ENCODE measurements around the gene MYBPC1. TPM values are rescaled to one million over a fixed set of nuclear protein-coding genes. Genes with fewer than 3 reads are reported as not detected.

Gene MYBPC1
- polyA plus RNA-seq, 1 of the 3 experiments (the other 2 are of a cell fraction): not detected

DNA sequence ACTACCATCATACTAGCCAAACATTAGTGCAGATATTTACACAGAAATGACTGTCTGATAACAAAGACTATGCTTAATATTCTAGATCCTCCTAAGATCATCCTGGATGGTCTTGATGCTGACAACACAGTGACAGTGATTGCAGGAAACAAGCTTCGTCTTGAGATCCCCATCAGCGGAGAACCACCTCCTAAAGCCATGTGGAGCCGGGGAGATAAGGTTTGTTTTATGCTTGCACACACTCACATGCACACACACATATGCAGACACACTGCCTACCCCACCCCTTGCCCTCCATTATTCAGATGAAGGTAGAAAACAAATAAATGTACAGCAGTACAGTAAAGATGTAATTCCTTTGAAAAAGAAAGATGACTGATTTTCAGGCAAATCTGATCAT, 58.3 kb downstream of the MYBPC1 start:
- TF ChIP-seq FOXJ3 (CRISPR knock-in tag; IDR thresholded peaks at IDR 0.05): no peak
- TF ChIP-seq RAD21 (IDR thresholded peaks at IDR 0.05; ENCODE audit: low read length): no peak
- TF ChIP-seq, protein P1, sequence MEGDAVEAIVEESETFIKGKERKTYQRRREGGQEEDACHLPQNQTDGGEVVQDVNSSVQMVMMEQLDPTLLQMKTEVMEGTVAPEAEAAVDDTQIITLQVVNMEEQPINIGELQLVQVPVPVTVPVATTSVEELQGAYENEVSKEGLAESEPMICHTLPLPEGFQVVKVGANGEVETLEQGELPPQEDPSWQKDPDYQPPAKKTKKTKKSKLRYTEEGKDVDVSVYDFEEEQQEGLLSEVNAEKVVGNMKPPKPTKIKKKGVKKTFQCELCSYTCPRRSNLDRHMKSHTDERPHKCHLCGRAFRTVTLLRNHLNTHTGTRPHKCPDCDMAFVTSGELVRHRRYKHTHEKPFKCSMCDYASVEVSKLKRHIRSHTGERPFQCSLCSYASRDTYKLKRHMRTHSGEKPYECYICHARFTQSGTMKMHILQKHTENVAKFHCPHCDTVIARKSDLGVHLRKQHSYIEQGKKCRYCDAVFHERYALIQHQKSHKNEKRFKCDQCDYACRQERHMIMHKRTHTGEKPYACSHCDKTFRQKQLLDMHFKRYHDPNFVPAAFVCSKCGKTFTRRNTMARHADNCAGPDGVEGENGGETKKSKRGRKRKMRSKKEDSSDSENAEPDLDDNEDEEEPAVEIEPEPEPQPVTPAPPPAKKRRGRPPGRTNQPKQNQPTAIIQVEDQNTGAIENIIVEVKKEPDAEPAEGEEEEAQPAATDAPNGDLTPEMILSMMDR (IDR thresholded peaks at IDR 0.05): no peak
- no peak for TF ChIP-seq FOSL2 (IDR thresholded peaks at IDR 0.05; ENCODE audit: borderline replicate concordance, low read depth)
- TF ChIP-seq TCF12 (IDR thresholded peaks at IDR 0.05): no peak
- no peak for TF ChIP-seq TAF1 (IDR thresholded peaks at IDR 0.05; ENCODE audit: borderline replicate concordance, low read depth, low read length)
- TF ChIP-seq RCOR1 (IDR thresholded peaks at IDR 0.05; ENCODE audit: low read length): no peak
- no peak for TF ChIP-seq SMC3 (IDR thresholded peaks at IDR 0.05; ENCODE audit: low read depth, low read length)
- TF ChIP-seq, protein P2, sequence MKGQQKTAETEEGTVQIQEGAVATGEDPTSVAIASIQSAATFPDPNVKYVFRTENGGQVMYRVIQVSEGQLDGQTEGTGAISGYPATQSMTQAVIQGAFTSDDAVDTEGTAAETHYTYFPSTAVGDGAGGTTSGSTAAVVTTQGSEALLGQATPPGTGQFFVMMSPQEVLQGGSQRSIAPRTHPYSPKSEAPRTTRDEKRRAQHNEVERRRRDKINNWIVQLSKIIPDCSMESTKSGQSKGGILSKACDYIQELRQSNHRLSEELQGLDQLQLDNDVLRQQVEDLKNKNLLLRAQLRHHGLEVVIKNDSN (IDR thresholded peaks at IDR 0.05; ENCODE audit: borderline replicate concordance, low read depth): no peak
- TF ChIP-seq, protein P3, sequence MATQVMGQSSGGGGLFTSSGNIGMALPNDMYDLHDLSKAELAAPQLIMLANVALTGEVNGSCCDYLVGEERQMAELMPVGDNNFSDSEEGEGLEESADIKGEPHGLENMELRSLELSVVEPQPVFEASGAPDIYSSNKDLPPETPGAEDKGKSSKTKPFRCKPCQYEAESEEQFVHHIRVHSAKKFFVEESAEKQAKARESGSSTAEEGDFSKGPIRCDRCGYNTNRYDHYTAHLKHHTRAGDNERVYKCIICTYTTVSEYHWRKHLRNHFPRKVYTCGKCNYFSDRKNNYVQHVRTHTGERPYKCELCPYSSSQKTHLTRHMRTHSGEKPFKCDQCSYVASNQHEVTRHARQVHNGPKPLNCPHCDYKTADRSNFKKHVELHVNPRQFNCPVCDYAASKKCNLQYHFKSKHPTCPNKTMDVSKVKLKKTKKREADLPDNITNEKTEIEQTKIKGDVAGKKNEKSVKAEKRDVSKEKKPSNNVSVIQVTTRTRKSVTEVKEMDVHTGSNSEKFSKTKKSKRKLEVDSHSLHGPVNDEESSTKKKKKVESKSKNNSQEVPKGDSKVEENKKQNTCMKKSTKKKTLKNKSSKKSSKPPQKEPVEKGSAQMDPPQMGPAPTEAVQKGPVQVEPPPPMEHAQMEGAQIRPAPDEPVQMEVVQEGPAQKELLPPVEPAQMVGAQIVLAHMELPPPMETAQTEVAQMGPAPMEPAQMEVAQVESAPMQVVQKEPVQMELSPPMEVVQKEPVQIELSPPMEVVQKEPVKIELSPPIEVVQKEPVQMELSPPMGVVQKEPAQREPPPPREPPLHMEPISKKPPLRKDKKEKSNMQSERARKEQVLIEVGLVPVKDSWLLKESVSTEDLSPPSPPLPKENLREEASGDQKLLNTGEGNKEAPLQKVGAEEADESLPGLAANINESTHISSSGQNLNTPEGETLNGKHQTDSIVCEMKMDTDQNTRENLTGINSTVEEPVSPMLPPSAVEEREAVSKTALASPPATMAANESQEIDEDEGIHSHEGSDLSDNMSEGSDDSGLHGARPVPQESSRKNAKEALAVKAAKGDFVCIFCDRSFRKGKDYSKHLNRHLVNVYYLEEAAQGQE (IDR thresholded peaks at IDR 0.05; ENCODE audit: low read depth, low read length): no peak
- TF ChIP-seq JUND (IDR thresholded peaks at IDR 0.05): no peak
- TF ChIP-seq MXI1 (IDR thresholded peaks at IDR 0.05; ENCODE audit: low read depth, low read length): no peak
- WGBS (ENCODE audit: low lambda C conversion rate): 0% methylated on average over 3 of the region's 3 CpGs
- CTCF ChIA-PET: no interaction called here
- Histone ChIP-seq H3K27ac (ENCODE audit: low read depth in 2 of 2, low read length in 1 of 2) (no peak overlapping the region), H3K4me2 (no peak overlapping the region), H3K9ac (no peak overlapping the region), H3K36me3 (replicated peaks in 1 of 2; ENCODE audit: control insufficient read depth in 1 of 2, insufficient read depth in 2 of 2, low read length in 1 of 2) (no peaks in the 10 kb centered on the region), H3F3A (replicated peaks; ENCODE audit: insufficient read depth) (no peaks in the 10 kb centered on the region), H3K4me3 (ENCODE audit: low read depth in 2 of 2, low read length in 1 of 2) (no peak overlapping the region), H3K9me3 (no peaks in the 10 kb centered on the region), H3K79me2 (ENCODE audit: insufficient read depth) (no peaks in the 10 kb centered on the region), H2AFZ (ENCODE audit: low read depth) (no peak overlapping the region), H4K20me1 (ENCODE audit: insufficient read depth) (no peaks in the 10 kb centered on the region), H3K4me1 (ENCODE audit: control insufficient read depth in 1 of 2, insufficient read depth in 2 of 2, low read depth in 1 of 2, low read length in 1 of 2) (no peaks in the 10 kb centered on the region), H3K9me2 (no peaks in the 10 kb centered on the region), H3K27me3 (ENCODE audit: insufficient read depth) (peaks cover 12% of the 10 kb centered on the region; the same call in 1 of the 2 replicates)
- DNase-seq: no peak
- POLR2A ChIA-PET: no interaction called here

DNA sequence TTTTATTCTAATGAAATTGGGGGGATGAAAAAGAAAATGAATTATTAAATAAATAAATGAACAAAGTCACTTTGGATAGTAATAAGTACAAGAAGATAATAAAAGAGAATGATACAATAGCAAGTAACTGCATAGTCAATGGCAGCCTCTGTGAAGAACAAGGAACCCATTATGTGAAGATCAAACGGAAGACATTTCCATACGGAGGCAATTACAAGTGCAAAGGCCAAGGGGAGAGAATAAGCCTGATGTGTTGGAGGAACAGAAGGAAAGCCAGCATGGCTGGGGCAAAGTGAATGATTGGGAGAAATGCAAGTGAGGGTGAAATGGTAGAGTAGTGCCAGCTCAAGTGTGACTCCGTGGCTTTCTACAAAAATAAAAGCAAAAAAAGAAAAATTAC, 58.7 kb downstream of the MYBPC1 start:
- TF ChIP-seq TCF12 (IDR thresholded peaks at IDR 0.05): no peak
- TF ChIP-seq, protein P4, sequence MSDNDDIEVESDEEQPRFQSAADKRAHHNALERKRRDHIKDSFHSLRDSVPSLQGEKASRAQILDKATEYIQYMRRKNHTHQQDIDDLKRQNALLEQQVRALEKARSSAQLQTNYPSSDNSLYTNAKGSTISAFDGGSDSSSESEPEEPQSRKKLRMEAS (IDR thresholded peaks at IDR 0.05; ENCODE audit: low read depth): no peak
- no peak for TF ChIP-seq MEF2A (IDR thresholded peaks at IDR 0.05; ENCODE audit: borderline replicate concordance, low read depth)
- TF ChIP-seq RFX5 (IDR thresholded peaks at IDR 0.05; ENCODE audit: low read length): no peak
- TF ChIP-seq TEAD4 (IDR thresholded peaks at IDR 0.05; ENCODE audit: borderline replicate concordance, insufficient read depth): no peak
- no peak for TF ChIP-seq YY1 (IDR thresholded peaks at IDR 0.05; ENCODE audit: low read depth)
- TF ChIP-seq FOXM1 (IDR thresholded peaks at IDR 0.05; ENCODE audit: low read depth): no peak
- Histone ChIP-seq H3K36me3 (replicated peaks in 1 of 2; ENCODE audit: control insufficient read depth in 1 of 2, insufficient read depth in 2 of 2, low read length in 1 of 2) (no peaks in the 10 kb centered on the region), H3K4me2 (no peak overlapping the region), H3K4me3 (ENCODE audit: low read depth in 2 of 2, low read length in 1 of 2) (no peak overlapping the region), H4K20me1 (ENCODE audit: insufficient read depth) (no peaks in the 10 kb centered on the region), H3K9me2 (no peaks in the 10 kb centered on the region), H3K9ac (no peak overlapping the region), H3K79me2 (ENCODE audit: insufficient read depth) (no peaks in the 10 kb centered on the region), H3K27ac (ENCODE audit: low read depth in 2 of 2, low read length in 1 of 2) (no peak overlapping the region), H3K27me3 (ENCODE audit: insufficient read depth) (peaks cover 12% of the 10 kb centered on the region; the same call in 1 of the 2 replicates), H3F3A (replicated peaks; ENCODE audit: insufficient read depth) (no peaks in the 10 kb centered on the region), H3K4me1 (ENCODE audit: control insufficient read depth in 1 of 2, insufficient read depth in 2 of 2, low read depth in 1 of 2, low read length in 1 of 2) (no peaks in the 10 kb centered on the region), H2AFZ (ENCODE audit: low read depth) (no peak overlapping the region), H3K9me3 (no peaks in the 10 kb centered on the region)
- DNase-seq: no peak
- POLR2A ChIA-PET: no interaction called here
- WGBS (ENCODE audit: low lambda C conversion rate): 4% methylated on average over 3 of the region's 3 CpGs
- CTCF ChIA-PET: no interaction called here

Data from SK-N-SH (cell line).